Retinal pigment epithelial cell (primary cell): ENCODE results near the gene OSTN.

Source experiments
- DNase-seq: peaks from one replicate; pipeline ENCODE4 v3.0.0-alpha.2; 2010; ENCODE audit warnings: low read depth
- H3K4me3 ChIP-seq: 2 replicates; pipeline ENCODE4 v1.5.1; 2011; ENCODE audit warnings: mild to moderate bottlenecking, low read length, control low read depth, moderate library complexity
- CTCF ChIP-seq: conservative IDR thresholded peaks from 2 replicates; pipeline ENCODE4 v1.5.1; 2011; ENCODE audit warnings: low read depth, low read length, control low read depth, inconsistent platforms

The OSTN gene

GRCh38 chr3:191306428-191306827, 107.4 kb downstream of the OSTN start:
- no peak for DNase-seq
- no peak overlapping the region for H3K4me3 ChIP-seq
- TF ChIP-seq CTCF: no peak

GRCh38 chr3:191307341-191307740, 108.3 kb downstream of the OSTN start:
- no peak for DNase-seq
- H3K4me3 ChIP-seq: no peak overlapping the region
- no peak for TF ChIP-seq CTCF

GRCh38 chr3:191313296-191313695, 114.3 kb downstream of the OSTN start:
- no peak overlapping the region for H3K4me3 ChIP-seq
- no peak for DNase-seq
- TF ChIP-seq CTCF: no peak

GRCh38 chr3:191314109-191314728, 115.2 kb downstream of the OSTN start:
- no peak overlapping the region for H3K4me3 ChIP-seq
- DNase-seq: no peak
- no peak for TF ChIP-seq CTCF
